ENCODE data around the gene CYBA. TPM values are rescaled to one million over a fixed set of nuclear protein-coding genes. Genes with fewer than 3 reads are reported as not detected.

Gene CYBA
- polyA plus RNA-seq, 1 donor: 52.9 TPM

DNA sequence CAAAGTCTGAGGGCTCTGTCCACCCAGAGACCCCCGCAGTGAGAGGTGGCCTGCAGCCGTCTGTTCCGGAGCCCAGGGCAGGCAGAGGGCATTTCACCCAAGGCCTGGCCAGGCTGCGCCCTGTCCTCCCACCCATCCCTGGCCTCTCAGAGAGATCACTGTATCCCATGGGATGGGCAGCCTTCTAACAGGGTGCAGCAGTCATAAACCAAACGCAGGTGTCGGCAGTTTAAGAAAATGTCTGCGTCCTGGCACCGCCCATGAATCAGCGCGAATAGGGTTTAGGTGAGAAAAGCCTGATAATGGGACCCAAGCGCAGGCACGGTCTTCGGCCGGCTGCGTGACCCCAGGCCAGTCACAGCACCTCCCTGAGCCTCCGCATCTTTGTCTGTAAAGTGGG lies 5.4 kb downstream of the CYBA start:
- no peak for DNase-seq

DNA sequence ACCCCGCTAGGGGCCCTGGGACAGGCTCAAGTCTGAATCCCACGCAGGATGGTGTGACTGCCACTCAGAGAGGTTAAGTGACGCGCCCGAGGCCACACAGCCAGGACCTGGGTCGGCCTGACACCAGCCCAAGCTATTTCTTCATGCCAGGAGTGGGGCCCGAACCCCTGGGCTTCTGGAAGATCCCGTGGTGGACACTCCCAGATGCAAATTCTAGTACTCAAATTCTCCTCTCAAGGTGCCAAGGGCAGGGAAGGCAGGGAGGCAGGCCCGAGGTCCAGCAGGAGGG lies 7.3 kb downstream of the CYBA start:
- DNase-seq: no peak

GRCh38 chr16:88642881-88643643 lies 7.8 kb downstream of the CYBA start:
- no peak for DNase-seq

GRCh38 chr16:88640498-88641247 lies 10.2 kb downstream of the CYBA start:
- no peak for DNase-seq

GRCh38 chr16:88640039-88640495 lies 10.8 kb downstream of the CYBA start:
- DNase-seq: no peak

- DNase-seq: no peak
These were observed 11.4 kb downstream of the CYBA start for GRCh38 chr16:88639231-88640038.

- DNase-seq: no peak
These were observed 12.3 kb downstream of the CYBA start, which contains the start of gene IL17C for GRCh38 chr16:88638323-88639230. Gene IL17C (plus strand): TSS chr16:88638572. CDS start chr16:88638642, 70 bp downstream.

DNA sequence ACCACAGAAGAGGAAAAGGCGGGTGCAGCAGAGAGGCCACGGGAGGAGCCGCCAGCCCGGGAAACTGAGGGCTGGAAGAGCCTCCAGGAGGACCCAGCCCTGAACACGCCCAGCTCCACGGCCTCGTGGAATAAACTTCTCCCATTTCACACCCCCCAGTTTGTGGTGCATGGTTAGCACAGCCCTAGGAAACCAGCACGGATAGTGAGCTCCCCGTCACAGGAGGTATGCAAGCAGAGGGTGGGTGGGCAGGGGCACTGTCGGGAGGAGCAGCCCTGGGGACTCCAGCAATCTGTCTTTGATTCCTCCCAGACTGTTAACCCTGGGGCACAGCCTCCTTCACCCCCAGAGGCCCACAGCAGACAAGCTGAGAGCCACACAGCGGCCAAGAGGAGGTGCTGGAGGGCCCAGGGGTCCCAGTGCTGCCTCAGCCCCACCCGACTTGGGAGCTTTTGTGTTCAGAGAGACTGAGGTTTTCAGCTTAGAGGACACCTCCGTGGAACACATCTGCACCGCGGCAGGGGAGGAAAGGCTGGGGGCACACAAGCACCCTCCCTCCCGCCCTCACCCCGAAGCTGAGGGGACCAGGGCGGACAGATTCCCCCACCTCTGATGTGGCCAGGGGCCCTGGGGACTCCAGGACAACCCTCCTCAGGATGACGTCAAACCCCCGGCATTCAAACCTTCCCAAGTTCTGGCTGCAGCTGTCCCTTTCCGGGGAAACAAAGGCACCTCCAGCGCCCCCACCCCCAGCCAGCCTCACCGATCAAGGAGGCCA lies 14.2 kb downstream of the CYBA start:
- no peak for DNase-seq

- no peak for DNase-seq
These were observed 15.1 kb downstream of the CYBA start for GRCh38 chr16:88635671-88636319.

GRCh38 chr16:88634994-88635670 lies 15.7 kb downstream of the CYBA start:
- no peak for DNase-seq

- DNase-seq: no peak
These were observed 16.5 kb downstream of the CYBA start for GRCh38 chr16:88634141-88634993.

DNA sequence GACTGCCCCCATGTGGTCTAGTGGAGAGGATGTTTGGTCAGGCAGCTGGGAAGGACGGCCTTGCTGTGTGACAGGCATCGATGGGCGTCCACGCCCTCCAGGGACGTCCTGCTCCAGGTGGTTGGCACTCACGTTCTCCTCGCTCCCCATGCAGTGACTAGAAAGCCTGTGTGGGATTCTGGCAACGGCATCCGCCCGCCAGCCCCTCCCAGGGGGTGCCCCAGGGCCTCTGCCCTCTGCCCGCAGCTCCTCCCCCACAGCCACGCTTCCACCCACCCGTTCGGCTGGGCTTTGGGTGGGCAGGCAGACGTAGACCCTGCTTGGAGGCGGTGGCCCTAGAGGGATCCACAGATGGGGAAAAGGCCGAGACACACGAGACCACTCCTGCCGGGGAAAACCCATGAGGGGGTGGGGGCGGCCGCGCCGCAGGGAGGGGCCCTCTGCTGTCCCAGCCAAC lies 17.1 kb downstream of the CYBA start:
- DNase-seq: no peak

- no peak for DNase-seq
These were observed 18.3 kb downstream of the CYBA start for GRCh38 chr16:88632587-88632930.

GRCh38 chr16:88631920-88632586 lies 18.8 kb downstream of the CYBA start:
- no peak for DNase-seq

GRCh38 chr16:88631384-88631783 lies 19.5 kb downstream of the CYBA start:
- DNase-seq: no peak

DNA sequence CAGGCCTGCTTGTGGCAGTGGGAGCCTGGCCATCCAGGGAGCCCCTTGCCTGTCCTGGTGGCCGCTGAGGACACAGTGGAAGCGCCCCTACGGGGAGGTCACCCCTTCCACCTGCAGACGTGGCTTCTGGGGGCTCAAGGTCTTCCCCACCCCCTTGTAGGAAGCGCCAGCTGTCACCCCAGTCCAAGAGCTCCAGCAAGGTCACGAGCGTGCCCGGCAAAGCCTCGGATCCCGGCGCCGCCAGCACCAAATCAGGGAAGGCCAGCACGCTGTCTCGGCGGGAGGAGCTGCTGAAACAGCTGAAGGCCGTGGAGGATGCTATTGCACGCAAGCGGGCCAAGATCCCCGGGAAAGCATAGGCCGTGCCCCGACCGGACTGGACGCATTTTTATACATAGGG lies 19.9 kb downstream of the CYBA start:
- no peak for DNase-seq

DNA sequence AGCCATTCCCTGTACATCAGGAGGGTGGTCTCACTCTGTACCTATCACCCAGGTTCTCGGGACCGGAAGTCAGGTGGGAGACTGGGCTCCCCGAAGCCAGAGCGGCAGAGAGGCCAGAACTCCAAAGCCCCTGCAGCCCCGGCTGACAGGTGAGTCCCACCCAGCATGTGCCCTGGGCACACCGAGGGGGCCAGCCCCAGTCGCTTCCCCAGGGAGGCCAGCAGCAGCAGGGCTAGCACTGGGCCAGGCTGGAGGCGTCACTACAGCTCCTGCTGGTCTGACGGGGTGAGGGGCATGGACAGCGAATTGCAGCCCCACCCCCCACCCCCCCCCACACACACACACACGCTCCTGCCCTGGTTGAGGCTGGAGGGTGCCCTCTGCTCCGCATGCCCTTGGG lies 20.4 kb downstream of the CYBA start:
- no peak for DNase-seq

DNA sequence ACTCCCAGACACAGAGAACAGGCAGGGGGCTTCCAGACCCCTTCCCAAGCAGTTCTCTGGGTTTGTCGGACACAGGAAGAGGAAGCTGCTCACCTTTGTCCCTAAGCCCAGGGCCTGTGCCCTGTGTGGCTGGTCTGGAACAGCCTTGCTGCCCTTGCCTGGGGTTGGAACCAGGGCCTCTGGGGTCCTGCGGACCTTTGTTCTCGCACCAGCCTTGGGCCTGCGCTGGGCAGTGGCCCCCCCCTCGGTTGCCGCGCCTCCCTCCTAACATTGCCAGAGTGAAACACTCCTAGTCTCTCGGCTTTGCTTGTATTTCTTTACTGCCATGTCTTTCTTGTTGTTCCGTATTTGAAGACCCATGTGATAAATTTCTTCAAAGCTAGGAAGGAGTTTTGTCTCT lies 21.0 kb downstream of the CYBA start:
- no peak for DNase-seq

All from hindlimb muscle (tissue), 1 donor.